T follicular helper cell (primary cell): Measurements from ENCODE around the gene TRUB2.
A peak's percentile ranks its signal among the peaks of the same experiment; 100 is the strongest.

Experiments
- DNase-seq: peaks from one replicate; pipeline ENCODE4 v3.0.0-alpha.2; 2020; ENCODE audit warnings: low read depth
- total RNA-seq, 2 experiments: gene quantifications; one replicate each; lab custom pipeline; 2026; lab: John Stamatoyannopoulos, UW

Gene TRUB2, protein sequence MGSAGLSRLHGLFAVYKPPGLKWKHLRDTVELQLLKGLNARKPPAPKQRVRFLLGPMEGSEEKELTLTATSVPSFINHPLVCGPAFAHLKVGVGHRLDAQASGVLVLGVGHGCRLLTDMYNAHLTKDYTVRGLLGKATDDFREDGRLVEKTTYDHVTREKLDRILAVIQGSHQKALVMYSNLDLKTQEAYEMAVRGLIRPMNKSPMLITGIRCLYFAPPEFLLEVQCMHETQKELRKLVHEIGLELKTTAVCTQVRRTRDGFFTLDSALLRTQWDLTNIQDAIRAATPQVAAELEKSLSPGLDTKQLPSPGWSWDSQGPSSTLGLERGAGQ
- total RNA-seq: 43.8 to 103 reads per million in 2 experiments

GRCh38 chr9:128322404-128323211 lies at the start of gene TRUB2, which contains the start of gene COQ4:
Gene TRUB2, minus strand, starts transcription at chr9:128322447. Its CDS starts 39 bp downstream, at chr9:128322408.
Gene COQ4, plus strand, starts transcription at chr9:128322839. Its CDS starts 20 bp downstream, at chr9:128322859.
- peak; percentile 88 for DNase-seq

GRCh38 chr9:128371630-128372117 lies 49.4 kb upstream of the TRUB2 start:
- no peak for DNase-seq

DNA sequence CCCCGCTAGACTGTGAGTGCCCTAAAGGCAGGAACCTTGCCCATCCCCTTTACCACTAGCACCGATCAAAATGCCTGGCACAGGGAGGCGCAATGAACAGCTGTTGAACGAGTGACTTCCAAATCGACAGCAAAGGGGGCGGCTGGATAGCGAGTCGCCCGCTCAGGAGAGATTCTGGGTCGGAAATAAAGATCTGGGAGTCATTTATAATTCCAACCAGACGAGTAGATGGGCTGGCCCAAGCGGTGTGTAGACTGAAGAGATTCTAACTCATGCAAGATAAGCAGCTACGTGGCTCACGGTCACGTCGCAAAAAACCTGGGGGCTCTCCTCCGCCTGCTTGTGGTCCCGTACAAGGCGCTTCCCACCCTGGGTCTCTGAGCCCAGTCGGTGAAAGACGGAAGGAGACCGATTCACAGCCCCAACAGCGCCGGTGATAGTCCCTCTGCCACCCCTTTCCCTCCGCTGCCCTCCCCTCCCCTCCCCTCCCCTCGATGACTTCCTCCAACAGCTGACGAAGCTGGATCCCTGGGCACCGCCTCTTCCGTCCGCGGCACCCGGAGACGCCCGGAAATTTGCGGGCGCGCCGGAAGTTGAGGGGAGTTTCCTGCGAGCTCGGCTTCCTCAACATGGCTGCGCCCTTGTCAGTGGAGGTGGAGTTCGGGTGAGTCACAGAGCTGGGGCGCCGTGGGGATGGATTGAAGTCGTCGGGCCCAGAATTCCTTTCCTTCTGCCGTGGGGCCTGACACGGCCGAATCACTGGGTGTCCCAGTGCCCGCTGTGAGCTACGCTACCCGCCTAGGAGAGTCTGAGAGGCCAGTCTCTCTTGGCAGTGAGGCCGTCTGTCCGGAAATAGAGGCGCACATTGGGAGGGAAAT lies 48.7 kb upstream of the TRUB2 start, which contains the start of gene URM1:
TSS of gene URM1 (plus strand) at position 623 of the 878 bp plus-strand sequence. CDS start at position 630, 7 bp downstream.
- DNase-seq: peak; percentile 94

DNA sequence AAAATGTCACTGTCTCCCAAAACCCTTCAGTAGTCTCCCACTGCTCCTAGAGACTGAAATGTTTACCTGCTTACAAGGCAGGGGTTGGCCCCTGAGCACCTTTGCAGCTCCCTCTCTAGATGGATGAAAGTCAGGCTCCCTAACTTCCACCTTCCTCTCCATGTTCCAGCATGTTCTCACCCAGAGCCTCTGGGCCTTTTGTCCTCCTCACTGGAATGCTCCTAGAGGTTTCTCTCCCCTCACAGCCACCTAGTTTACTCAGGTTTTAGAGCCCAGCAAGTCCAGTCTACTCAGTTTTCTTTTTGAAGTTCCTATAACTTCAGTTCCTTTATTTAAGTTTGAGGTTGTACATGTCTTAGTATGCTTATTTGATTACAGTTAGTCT lies 48.1 kb upstream of the TRUB2 start:
- DNase-seq: no peak

DNA sequence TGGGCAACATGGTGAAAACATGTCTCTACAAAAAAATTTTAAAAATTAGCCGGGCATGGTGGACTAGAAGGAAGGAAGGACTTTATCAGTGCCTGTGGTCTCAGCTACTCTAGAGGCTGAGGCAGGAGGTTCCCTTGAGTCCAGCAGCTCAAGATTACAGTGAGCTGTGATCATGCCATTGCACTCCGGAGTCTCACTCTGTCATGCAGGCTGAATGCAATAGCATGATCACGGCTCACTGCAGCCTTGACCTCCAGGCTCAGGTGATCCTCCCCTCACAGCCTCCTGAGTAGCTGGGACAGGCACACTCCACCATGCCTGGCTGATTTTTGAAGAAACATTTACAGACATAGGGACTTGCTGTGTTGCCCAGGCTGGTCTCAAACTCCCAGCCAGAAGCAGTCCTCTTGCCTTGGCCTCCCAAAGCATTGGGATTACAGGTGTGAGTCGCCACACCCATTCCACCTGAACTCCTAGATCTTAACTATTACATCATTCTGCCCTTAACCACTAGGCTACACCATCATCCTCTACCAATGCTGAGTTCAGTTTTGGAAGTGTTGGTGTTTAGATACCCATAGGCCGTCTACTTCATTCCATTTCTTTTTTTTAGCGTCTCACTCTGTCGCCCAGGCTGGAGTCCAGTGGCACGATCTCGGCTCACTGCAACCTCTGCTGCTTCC lies 46.9 kb upstream of the TRUB2 start:
- DNase-seq: no peak

DNA sequence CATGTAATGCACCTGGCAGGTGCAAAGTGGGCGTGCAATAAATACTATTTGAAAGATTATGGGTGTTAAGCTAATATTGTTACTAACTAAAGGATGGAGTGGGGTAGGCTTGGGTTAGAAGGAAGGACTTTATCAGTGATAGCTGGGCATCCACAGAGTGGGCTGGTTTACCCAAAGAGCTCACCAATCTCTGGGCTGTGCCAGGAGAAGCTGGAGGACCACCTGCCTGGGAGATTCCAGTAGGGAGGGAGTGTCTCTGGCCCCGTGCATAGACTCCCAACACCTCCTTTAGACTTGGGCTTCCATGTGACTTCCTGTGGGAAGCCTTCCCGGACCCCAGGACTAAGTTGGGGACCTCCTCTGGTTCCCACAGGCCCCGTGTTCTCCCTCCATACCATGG lies 43.3 kb upstream of the TRUB2 start:
- DNase-seq: no peak

DNA sequence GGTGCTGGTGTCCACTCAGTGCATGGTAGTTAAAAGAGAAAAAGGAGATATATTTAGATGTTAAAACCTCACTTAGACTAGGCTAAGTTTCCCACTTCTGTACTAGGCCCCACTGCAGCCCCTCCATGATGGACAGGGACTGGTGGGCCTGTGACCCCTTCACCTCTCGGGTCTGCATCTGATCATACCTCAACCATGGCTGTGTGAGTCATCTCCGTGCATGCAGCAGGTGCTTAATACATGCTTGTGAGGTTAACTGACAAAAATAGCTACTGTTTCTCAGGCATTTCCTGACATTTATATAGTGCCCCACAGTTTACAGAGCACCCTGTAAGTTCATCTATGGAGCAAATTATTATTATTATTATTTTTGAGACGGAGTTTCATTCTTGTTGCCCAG lies 40.5 kb upstream of the TRUB2 start:
- no peak for DNase-seq

DNA sequence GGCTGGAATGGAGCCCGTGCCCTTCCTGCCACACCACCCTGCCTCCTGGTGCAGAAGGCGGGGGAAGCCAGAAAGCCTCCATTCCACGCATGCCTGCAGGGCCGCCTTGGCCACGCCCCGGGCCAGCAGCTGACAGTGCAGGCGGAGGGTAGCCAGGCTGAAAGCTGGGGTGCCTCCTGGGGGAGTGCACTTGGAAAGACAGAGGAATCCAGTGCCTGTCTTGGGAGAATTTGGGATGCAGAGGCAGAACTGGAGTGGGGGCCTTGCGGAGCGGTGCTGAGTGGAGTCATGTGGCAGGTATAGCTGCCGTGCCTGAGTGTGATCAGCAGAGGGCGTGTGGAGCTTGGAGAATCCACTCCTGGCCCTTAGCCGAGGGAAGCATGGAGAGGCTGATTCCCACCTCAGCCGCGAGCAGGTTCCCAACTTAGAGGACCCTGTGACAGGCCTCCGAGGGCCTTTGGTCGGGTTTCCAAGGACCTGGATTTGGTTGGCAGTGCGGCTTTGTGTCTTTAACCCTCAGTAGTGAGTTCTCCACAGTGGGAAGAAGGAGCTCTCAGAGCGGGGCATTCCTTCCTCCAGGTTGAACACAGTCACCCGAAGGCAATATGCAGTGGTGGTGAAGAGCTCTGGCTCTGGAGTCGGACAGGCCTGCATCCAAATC lies 39.9 kb upstream of the TRUB2 start:
- DNase-seq: peak; percentile 50

GRCh38 chr9:128361296-128361985 lies 39.2 kb upstream of the TRUB2 start:
- no peak for DNase-seq

DNA sequence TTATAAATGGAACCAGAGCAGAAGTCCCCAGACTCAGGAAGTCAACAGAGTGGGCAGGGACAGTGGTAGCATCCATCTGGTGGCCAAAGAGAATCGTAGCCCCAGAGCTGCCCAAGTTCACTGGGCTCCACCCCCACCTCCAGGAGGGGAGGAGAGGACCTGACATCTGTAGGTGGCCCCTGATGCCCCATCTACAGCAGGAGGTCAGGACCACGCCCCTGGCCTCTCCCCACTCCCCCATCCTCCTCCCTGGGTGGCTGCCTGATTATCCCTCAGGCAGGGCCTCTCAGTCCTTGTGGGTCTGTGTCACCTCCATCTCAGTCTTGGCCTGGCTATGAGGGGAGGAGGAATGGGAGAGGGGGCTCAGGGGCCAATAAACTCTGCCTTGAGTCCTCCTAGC lies 38.6 kb upstream of the TRUB2 start:
- DNase-seq: no peak

DNA sequence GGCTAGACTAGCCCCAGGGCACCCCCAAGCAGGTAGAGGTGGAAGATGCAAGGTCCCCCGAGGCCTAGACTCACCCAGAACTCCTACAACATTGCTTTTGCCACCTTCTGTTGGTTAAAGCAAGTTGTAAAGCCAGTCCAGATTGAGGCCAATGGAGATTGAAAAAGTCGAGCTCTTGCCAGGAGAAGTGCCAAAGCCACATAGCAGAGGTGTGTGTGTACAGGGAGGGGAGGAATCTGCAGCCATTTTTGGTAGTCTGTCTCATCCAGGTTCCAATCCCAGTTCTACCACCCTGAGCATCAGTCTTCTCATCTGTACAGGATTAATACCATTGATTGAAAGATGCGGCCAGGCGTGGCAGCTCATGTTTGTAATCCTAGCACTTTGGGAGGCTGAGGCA lies 36.6 kb upstream of the TRUB2 start:
- no peak for DNase-seq

- DNase-seq: no peak
Measured at GRCh38 chr9:128358090-128358489, 35.8 kb upstream of the TRUB2 start.

- no peak for DNase-seq
Measured at GRCh38 chr9:128355451-128355850, 33.2 kb upstream of the TRUB2 start.

DNA sequence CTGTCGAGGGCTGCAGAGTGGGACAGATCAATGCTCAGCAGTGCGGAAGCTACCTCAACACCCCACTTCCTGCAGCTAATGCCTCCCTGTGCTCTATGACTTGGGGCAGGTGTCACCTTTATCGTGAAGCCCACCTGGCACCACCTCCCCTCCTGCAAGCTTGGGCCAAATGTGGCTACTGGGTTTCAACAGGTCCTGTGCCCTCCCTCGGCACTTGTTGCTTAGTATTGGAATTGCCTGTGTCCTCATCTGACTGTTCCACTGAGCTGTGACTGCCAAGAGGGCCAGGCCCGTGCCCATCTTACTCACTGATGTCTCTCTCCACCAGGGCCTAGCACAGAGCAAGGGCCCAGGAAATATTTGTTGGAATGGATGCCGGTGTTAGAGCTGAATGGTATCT lies 27.5 kb upstream of the TRUB2 start:
- no peak for DNase-seq

- no peak for DNase-seq
Measured at GRCh38 chr9:128349125-128349524, 26.9 kb upstream of the TRUB2 start.

DNA sequence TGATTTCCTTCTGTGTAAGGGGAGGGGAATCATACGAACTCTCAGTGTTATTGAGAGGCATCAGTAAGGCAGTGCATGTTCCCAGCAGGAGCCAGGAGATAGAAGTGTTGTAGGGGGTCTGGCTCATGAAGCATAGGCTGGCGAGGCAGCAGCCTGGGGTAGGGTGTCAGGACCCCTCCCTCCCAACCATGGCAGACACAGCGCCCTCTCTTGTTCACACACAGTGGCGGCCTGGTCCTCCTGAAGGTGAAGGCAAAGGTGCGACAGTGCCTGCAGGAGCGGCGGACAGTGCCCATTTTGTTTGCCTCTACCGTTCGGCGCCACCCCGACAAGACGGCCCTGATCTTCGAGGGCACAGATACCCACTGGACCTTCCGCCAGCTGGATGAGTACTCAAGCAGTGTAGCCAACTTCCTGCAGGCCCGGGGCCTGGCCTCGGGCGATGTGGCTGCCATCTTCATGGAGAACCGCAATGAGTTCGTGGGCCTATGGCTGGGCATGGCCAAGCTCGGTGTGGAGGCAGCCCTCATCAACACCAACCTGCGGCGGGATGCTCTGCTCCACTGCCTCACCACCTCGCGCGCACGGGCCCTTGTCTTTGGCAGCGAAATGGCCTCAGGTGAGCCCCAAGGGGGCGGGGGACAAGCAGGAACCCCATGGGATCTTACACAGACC lies 22.8 kb upstream of the TRUB2 start:
- no peak for DNase-seq

DNA sequence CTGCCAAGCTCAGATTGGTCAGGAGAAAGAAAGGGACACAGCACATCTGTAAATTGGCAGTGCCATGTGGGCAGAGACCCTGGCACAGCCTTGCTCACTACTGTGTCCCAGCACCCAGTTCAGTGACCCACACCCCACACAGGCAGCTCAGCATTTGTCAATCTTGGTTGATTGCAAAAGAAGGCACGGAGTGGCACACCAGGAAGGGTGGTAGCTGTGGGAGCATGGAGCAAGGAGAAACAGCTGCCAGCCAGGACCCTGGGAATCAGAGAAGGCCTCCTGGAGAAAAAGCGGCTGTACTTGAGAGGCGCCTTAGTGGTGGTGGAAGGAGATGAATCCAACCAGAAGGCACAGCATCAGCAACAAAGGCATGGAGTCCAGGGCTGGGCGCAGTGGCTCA lies 21.6 kb upstream of the TRUB2 start:
- no peak for DNase-seq

DNA sequence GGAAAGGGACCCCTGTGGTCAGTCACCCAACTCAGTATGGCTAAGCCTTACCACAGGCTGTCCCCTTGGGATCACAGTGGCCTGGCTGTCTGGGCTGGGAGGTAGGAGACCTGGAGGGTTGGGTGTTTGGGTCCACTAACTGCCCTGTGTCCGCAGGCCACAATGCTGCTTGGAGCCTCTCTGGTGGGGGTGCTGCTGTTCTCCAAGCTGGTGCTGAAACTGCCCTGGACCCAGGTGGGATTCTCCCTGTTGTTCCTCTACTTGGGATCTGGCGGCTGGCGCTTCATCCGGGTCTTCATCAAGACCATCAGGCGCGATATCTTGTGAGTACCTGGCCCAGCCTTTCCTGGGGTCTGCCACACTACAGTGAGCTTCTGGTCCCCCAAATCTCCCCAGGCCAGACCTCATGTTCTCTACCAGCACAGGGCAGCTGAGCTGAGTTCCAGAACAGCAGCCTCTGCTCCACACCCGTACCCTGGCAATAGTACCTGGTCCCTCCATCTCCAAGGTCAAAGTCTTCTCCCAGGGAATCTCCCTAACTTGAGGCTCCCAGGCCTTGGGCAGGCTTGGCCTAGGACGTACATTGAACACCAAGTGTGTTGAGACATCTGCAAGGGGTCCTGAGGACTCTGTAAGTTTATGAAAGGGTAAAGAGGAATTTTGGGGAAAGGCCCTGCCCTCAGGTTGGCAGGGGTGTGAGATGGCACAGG lies 20.9 kb upstream of the TRUB2 start:
- DNase-seq: no peak

- peak; percentile 40 for DNase-seq
Measured at GRCh38 chr9:128341435-128341849, 19.2 kb upstream of the TRUB2 start.
